B cell (primary cell): ENCODE results near the gene HTR4. TPM values are rescaled to one million over a fixed set of nuclear protein-coding genes. Genes with fewer than 3 reads are reported as not detected.

Source experiments
- ATAC-seq: fragments of 200-7000 bp; cut with Tn5 transposase; one replicate; pipeline ENCODE4 v1.10.0; 2021; ENCODE audit warnings: low read depth, mild to moderate bottlenecking, moderate number of reproducible peaks, moderate library complexity
- CTCF ChIA-PET: fragments of 350-600 bp; sonication (Branson Sonifier 250); formaldehyde crosslinking; loops from one replicate; lab custom pipeline; 2021; ENCODE audit warnings: antibody characterized with exemption, inconsistent platforms; lab: Charles Lee
- POLR2A ChIA-PET: fragments of 350-600 bp; sonication (Branson Sonifier 250); formaldehyde crosslinking; loops from one replicate; lab custom pipeline; 2021; ENCODE audit warnings: antibody characterized with exemption; lab: Charles Lee
- DNase-seq: peaks from one replicate; pipeline ENCODE4 v3.0.0; 2013
- H2AFZ ChIP-seq: 2 replicates; pipeline ENCODE4 v1.6.1; 2012; ENCODE audit warnings: mild to moderate bottlenecking, low read depth, low read length; ENCODE audit not compliant: insufficient read depth, poor library complexity, severe bottlenecking
- H3K27ac ChIP-seq, 2 donors: 1 replicate in 1 of 2; 2 replicates in 1 of 2; pipeline ENCODE4 v1.5.1; 2012 to 2013; ENCODE audit warnings: low read length in 2 of 2, mild to moderate bottlenecking in 2 of 2, moderate library complexity in 1 of 2
- H3K27me3 ChIP-seq, 4 experiments: fragments of 200-600 bp in 1 of 4; sonication (generic) in 1 of 4; replicated peaks in 1 of 4; 1 replicate in 2 of 4; 2 replicates in 2 of 4; pipeline versions ENCODE4 v1.6.1 to v1.7.0; 2013 to 2016; ENCODE audit warnings: low read length in 3 of 4, mild to moderate bottlenecking in 2 of 4, mixed read lengths in 1 of 4, moderate library complexity in 1 of 4; ENCODE audit not compliant: insufficient read depth in 4 of 4, control insufficient read depth in 3 of 4; ENCODE audit errors: control extremely low read depth in 1 of 4
- H3K36me3 ChIP-seq, 2 experiments: replicated peaks in 1 of 2; 1 replicate in 1 of 2; 2 replicates in 1 of 2; pipeline versions ENCODE4 v1.6.1 to v1.7.1; 2013; ENCODE audit warnings: low read length in 1 of 2; ENCODE audit not compliant: insufficient read depth in 2 of 2, control insufficient read depth in 1 of 2; ENCODE audit errors: control extremely low read depth in 1 of 2, extremely low read depth in 1 of 2
- H3K4me1 ChIP-seq, 2 donors: fragments of 200-600 bp in 1 of 2; sonication (generic) in 1 of 2; 1 replicate in 1 of 2; 2 replicates in 1 of 2; pipeline versions ENCODE4 v1.5.1 to v1.6.1; 2013 to 2017; ENCODE audit warnings: low read length in 2 of 2; ENCODE audit not compliant: control insufficient read depth in 2 of 2, insufficient read depth in 2 of 2
- H3K4me2 ChIP-seq: replicated peaks from 2 replicates; pipeline ENCODE3; 2012; ENCODE audit warnings: mild to moderate bottlenecking, low read depth, low read length; ENCODE audit not compliant: poor library complexity, severe bottlenecking
- H3K4me3 ChIP-seq, 5 experiments: fragments of 200-600 bp in 1 of 5; sonication (generic) in 1 of 5; 1 replicate in 3 of 5; 2 replicates in 2 of 5; pipeline versions ENCODE4 v1.5.1 to v1.7.0; 2011 to 2016; ENCODE audit warnings: low read length in 4 of 5, mild to moderate bottlenecking in 4 of 5, low read depth in 2 of 5, control low read depth in 1 of 5, moderate library complexity in 1 of 5; ENCODE audit not compliant: insufficient read depth in 1 of 5; ENCODE audit errors: control extremely low read depth in 1 of 5, extremely low read depth in 1 of 5
- H3K79me2 ChIP-seq: fragments of 200-600 bp; sonication (generic); one replicate; pipeline ENCODE4 v1.6.0; 2016; ENCODE audit warnings: low read length; ENCODE audit not compliant: control insufficient read depth, insufficient read depth
- H3K9ac ChIP-seq: fragments of 200-600 bp; sonication (generic); 2 replicates; pipeline ENCODE4 v1.6.1; 2017; ENCODE audit warnings: mild to moderate bottlenecking, low read length, moderate library complexity
- H3K9me3 ChIP-seq, 3 donors: one replicate each; pipeline versions ENCODE4 v1.6.1 to v1.7.1; 2013; ENCODE audit warnings: low read length in 2 of 3; ENCODE audit not compliant: control insufficient read depth in 2 of 3, insufficient read depth in 1 of 3; ENCODE audit errors: control extremely low read depth in 1 of 3
- H4K20me1 ChIP-seq: 2 replicates; pipeline ENCODE4 v1.6.0; 2012; ENCODE audit warnings: mild to moderate bottlenecking, low read length; ENCODE audit not compliant: insufficient read depth, control insufficient read depth, poor library complexity, severe bottlenecking
- H3K27ac Mint-ChIP-seq: one replicate; pipeline ENCODE4 v1.8.0; 2021; ENCODE audit warnings: mixed read lengths
- H3K27me3 Mint-ChIP-seq: one replicate; pipeline ENCODE4 v1.8.0; 2021; ENCODE audit warnings: mixed read lengths
- H3K4me1 Mint-ChIP-seq: one replicate; pipeline ENCODE4 v1.8.0; 2021; ENCODE audit warnings: mixed read lengths
- H3K4me3 Mint-ChIP-seq: one replicate; pipeline ENCODE4 v1.8.0; 2021; ENCODE audit warnings: mixed read lengths
- H3K9me3 Mint-ChIP-seq: one replicate; pipeline ENCODE4 v1.8.0; 2022; ENCODE audit warnings: mixed read lengths; ENCODE audit not compliant: insufficient read depth
- EZH2 ChIP-seq: IDR thresholded peaks from 2 replicates; pipeline ENCODE4 v1.6.1; 2012; ENCODE audit warnings: borderline replicate concordance, low read depth, mild to moderate bottlenecking, moderate library complexity, low read length; ENCODE audit not compliant: insufficient read depth, poor library complexity, severe bottlenecking
- intact Hi-C: fragments of 100-400 bp; cut with micrococcal nuclease; formaldehyde crosslinking; loops from one replicate; pipeline ENCODE4 v1.10.0; 2022
- polyA plus RNA-seq: library from polyadenylated mRNA; depleted of rRNA; stranded (reverse); fragments of >200 nt; gene quantifications from 2 replicates; pipeline ENCODE4 v1.2.3, GENCODE V29; 2012
- total RNA-seq, 2 donors: library from RNA; stranded (reverse); fragments of 120-200 nt in 1 of 2; gene quantifications; 1 replicate in 1 of 2; 2 replicates in 1 of 2; pipeline versions ENCODE4 v1.2.3 to v1.2.4, GENCODE V29; 2013 to 2022
- TF ChIP-seq, protein P1 (sequence below): fragments of 200-600 bp; IDR thresholded peaks from one replicate; pipeline ENCODE4 v1.8.0; 2022; ENCODE audit warnings: antibody characterized with exemption, mild to moderate bottlenecking

The HTR4 gene
- total and polyA plus RNA-seq, 2 donors (not counting 1 experiment from before 2014, with no cell fraction given) = not detected

DNA sequence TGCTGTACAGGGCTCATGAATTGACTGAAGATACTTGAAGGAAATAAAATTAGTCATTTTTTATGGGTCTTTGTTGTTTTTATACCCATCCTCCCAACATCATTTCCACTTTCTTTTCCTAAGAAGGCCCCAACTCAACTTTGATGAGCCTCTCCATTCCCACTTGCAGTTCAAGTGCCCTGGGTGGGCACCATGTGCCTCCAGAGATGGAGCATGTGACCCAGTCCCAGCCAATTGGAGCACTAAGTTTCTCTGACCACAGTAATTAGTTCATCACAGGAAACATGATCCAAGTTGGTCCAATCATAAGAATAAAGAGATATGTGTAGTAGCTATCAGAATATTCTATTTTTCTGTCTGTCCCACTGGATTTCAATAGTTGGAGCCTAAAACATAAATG is 46.9 kb downstream of the HTR4 start:
- peaks cover 0 to 3% (median 0%) of the 10 kb centered on the region in 3 donors for H3K9me3 ChIP-seq
- no peak for TF ChIP-seq EZH2
- TF ChIP-seq, protein P1, sequence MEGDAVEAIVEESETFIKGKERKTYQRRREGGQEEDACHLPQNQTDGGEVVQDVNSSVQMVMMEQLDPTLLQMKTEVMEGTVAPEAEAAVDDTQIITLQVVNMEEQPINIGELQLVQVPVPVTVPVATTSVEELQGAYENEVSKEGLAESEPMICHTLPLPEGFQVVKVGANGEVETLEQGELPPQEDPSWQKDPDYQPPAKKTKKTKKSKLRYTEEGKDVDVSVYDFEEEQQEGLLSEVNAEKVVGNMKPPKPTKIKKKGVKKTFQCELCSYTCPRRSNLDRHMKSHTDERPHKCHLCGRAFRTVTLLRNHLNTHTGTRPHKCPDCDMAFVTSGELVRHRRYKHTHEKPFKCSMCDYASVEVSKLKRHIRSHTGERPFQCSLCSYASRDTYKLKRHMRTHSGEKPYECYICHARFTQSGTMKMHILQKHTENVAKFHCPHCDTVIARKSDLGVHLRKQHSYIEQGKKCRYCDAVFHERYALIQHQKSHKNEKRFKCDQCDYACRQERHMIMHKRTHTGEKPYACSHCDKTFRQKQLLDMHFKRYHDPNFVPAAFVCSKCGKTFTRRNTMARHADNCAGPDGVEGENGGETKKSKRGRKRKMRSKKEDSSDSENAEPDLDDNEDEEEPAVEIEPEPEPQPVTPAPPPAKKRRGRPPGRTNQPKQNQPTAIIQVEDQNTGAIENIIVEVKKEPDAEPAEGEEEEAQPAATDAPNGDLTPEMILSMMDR = no peak
- ChIA-PET CTCF (no interaction called here), POLR2A (no interaction called here)
- DNase-seq (no peak), ATAC-seq (no peak)
- Mint-ChIP-seq H3K4me1 (no peaks in the 10 kb centered on the region), H3K4me3 (no peak overlapping the region), H3K9me3 (no peaks in the 10 kb centered on the region), H3K27me3 (no peaks in the 10 kb centered on the region), H3K27ac (no peak overlapping the region)
- no peaks in the 10 kb centered on the region for H3K27me3 ChIP-seq
- no peaks in the 10 kb centered on the region for H3K4me1 ChIP-seq
- no peak overlapping the region for H3K9ac ChIP-seq
- H3K27ac ChIP-seq = no peak overlapping the region
- intact Hi-C loops = no loop called here
- no peak overlapping the region for H2AFZ ChIP-seq
- no peaks in the 10 kb centered on the region for H3K79me2 ChIP-seq
- H4K20me1 ChIP-seq = no peaks in the 10 kb centered on the region
- no peak overlapping the region for H3K4me3 ChIP-seq
- no peak overlapping the region for H3K4me2 ChIP-seq
- no peaks in the 10 kb centered on the region for H3K36me3 ChIP-seq

DNA sequence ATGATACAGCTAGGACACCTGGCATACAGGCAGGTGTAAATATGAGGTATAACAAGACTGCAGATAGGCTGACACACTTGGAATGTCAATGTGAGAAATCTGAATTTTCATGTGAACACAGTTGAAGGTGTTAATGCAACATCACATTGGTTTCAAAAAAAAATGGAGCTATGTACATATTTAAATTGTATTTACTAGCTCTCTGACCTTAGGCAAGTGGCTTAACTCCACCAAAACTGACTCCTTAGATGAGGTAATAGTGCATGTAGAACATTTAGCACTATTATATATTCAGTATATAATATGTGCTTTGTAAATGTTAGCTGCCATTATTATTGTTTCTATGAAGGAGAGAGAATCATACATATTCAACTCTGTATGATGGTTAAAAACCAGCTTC is 48.0 kb downstream of the HTR4 start:
- POLR2A ChIA-PET = no interaction called here
- H3K4me1 Mint-ChIP-seq = no peaks in the 10 kb centered on the region
- no peak overlapping the region for H3K4me3 ChIP-seq

More for the DNA sequence above, 48.0 kb downstream of the HTR4 start:
- no peaks in the 10 kb centered on the region for H3K9me3 Mint-ChIP-seq
- H3K36me3 ChIP-seq = no peaks in the 10 kb centered on the region
- CTCF ChIA-PET = no interaction called here
- H3K27ac Mint-ChIP-seq = no peak overlapping the region
- TF ChIP-seq, protein P1 = no peak
- TF ChIP-seq EZH2 = no peak
- H3K9ac ChIP-seq = no peak overlapping the region
- H3K27ac ChIP-seq = no peak overlapping the region
- H3K79me2 ChIP-seq = no peaks in the 10 kb centered on the region
- DNase-seq = no peak
- no peaks in the 10 kb centered on the region for H3K27me3 ChIP-seq
- peaks cover 0 to 3% (median 0%) of the 10 kb centered on the region in 3 donors for H3K9me3 ChIP-seq
- no peak for ATAC-seq
- no peak overlapping the region for H3K4me3 Mint-ChIP-seq
- H3K27me3 Mint-ChIP-seq = no peaks in the 10 kb centered on the region
- intact Hi-C loops = no loop called here
- H3K4me1 ChIP-seq = no peaks in the 10 kb centered on the region
- H2AFZ ChIP-seq = no peak overlapping the region
- H4K20me1 ChIP-seq = no peaks in the 10 kb centered on the region
- H3K4me2 ChIP-seq = no peak overlapping the region
